Loucy (cell line): ENCODE data around the gene NUMB.

ENCODE experiments used
- H2AFZ ChIP-seq: fragments of 200-600 bp; sonication (generic); 2 replicates; pipeline ENCODE4 v1.6.0; 2016; ENCODE audit warnings: antibody characterized with exemption, mild to moderate bottlenecking, low read length, moderate library complexity
- H3F3A ChIP-seq: fragments of 200-600 bp; 2 replicates; pipeline ENCODE4 v1.6.0; 2016; ENCODE audit warnings: antibody characterized with exemption, low read depth, mild to moderate bottlenecking
- H3K27me3 ChIP-seq: fragments of 200-600 bp; sonication (generic); 2 replicates; pipeline ENCODE4 v1.6.1; 2014; ENCODE audit warnings: low read length, mild to moderate bottlenecking; ENCODE audit not compliant: insufficient read depth, poor library complexity, severe bottlenecking
- H3K36me3 ChIP-seq: fragments of 200-600 bp; sonication (generic); 2 replicates; pipeline ENCODE4 v1.6.1; 2016; ENCODE audit warnings: low read length; ENCODE audit not compliant: insufficient read depth
- H3K4me1 ChIP-seq: fragments of 200-600 bp; sonication (generic); 2 replicates; pipeline ENCODE4 v1.5.1; 2014; ENCODE audit warnings: low read length, mild to moderate bottlenecking; ENCODE audit not compliant: insufficient read depth, poor library complexity, severe bottlenecking
- H3K4me2 ChIP-seq: fragments of 200-600 bp; sonication (generic); 2 replicates; pipeline ENCODE4 v1.6.0; 2014; ENCODE audit warnings: antibody characterized with exemption, low read length, low read depth, mild to moderate bottlenecking; ENCODE audit not compliant: poor library complexity, severe bottlenecking
- H3K4me3 ChIP-seq: fragments of 200-600 bp; sonication (generic); 2 replicates; pipeline ENCODE4 v1.5.1; 2014; ENCODE audit warnings: low read length, mild to moderate bottlenecking, mixed read lengths; ENCODE audit not compliant: poor library complexity, severe bottlenecking
- H3K79me2 ChIP-seq: fragments of 200-600 bp; sonication (generic); 2 replicates; pipeline ENCODE4 v1.6.1; 2014; ENCODE audit warnings: low read length; ENCODE audit not compliant: insufficient read depth
- H3K9ac ChIP-seq: fragments of 200-600 bp; sonication (generic); 2 replicates; pipeline ENCODE4 v1.6.0; 2014; ENCODE audit warnings: mild to moderate bottlenecking, low read depth, low read length, moderate library complexity; ENCODE audit not compliant: poor library complexity, severe bottlenecking
- H3K9me2 ChIP-seq: fragments of 200-600 bp; sonication (generic); replicated peaks from 2 replicates; pipeline ENCODE4 v1.6.1; 2016; ENCODE audit warnings: low read depth, low read length, mixed read lengths
- H3K9me3 ChIP-seq: fragments of 200-600 bp; sonication (generic); 2 replicates; pipeline ENCODE4 v1.6.1; 2014; ENCODE audit warnings: mild to moderate bottlenecking, antibody characterized with exemption, low read length, low read depth; ENCODE audit not compliant: insufficient read depth
- H4K20me1 ChIP-seq: fragments of 200-600 bp; sonication (generic); 2 replicates; pipeline ENCODE4 v1.6.0; 2014; ENCODE audit warnings: antibody characterized with exemption, low read length, mild to moderate bottlenecking; ENCODE audit not compliant: insufficient read depth, poor library complexity, severe bottlenecking
- EZH2phosphoT487 ChIP-seq: fragments of 200-600 bp; IDR thresholded peaks from 2 replicates; pipeline ENCODE4 v1.6.1; 2018; ENCODE audit warnings: antibody characterized with exemption, mild to moderate bottlenecking, moderate library complexity, borderline replicate concordance
- TF ChIP-seq, protein P1 (sequence below): fragments of 200-600 bp; sonication (generic); conservative IDR thresholded peaks from 2 replicates; pipeline ENCODE4 v1.5.1; 2014; ENCODE audit warnings: mild to moderate bottlenecking, antibody characterized with exemption, low read length

NUMB gene

DNA sequence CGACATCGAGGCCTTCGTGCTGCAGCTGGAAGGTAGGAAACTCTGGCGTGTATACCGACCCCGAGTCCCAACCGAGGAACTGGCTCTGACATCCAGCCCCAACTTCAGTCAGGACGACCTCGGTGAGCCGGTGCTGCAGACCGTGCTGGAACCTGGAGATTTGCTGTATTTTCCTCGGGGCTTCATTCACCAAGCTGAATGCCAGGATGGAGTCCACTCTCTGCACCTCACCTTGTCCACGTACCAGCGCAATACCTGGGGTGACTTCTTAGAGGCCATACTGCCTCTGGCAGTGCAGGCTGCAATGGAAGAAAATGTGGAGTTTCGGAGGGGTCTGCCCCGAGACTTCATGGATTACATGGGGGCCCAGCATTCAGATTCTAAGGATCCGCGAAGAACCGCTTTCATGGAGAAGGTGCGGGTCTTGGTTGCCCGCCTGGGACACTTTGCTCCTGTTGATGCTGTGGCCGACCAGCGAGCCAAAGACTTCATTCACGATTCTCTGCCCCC lies 33.8 kb upstream of the NUMB start:
- H3K9ac ChIP-seq, result peak overlapping the region; percentile 84
- no peak overlapping the region for H2AFZ ChIP-seq
- peak overlapping the region; percentile 98 for H3K4me2 ChIP-seq

DNA sequence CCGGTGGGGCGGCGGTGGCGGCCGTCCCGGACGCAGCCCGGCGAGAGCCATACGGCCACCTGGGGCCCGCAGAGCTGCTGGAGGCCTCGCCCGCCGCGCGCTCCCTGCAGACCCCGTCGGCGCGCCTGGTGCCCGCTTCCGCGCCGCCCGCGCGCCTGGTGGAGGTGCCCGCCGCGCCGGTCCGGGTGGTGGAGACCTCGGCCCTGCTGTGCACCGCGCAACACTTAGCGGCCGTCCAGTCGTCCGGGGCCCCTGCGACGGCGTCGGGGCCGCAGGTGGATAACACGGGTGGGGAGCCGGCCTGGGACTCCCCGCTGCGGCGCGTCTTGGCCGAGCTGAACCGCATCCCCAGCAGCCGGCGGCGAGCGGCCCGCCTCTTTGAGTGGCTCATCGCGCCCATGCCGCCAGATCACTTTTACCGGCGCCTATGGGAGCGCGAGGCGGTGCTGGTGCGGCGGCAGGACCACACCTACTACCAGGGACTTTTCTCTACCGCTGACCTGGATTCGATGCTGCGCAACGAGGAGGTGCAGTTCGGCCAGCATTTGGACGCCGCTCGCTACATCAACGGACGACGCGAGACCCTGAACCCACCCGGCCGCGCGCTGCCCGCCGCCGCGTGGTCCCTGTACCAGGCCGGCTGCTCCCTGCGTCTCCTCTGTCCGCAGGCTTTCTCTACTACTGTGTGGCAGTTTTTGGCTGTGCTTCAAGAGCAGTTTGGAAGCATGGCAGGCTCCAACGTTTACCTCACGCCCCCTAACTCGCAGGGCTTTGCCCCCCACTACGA lies 33.1 kb upstream of the NUMB start:
- Histone ChIP-seq H3K4me1 (peaks cover 24% of the 10 kb centered on the region), H3K4me2 (peak overlapping the region; percentile 98), H3K9ac (peak overlapping the region; percentile 84), H3K9me3 (no peaks in the 10 kb centered on the region), H3K27me3 (no peaks in the 10 kb centered on the region), H3K79me2 (peaks cover 41% of the 10 kb centered on the region), H3K9me2 (no peaks in the 10 kb centered on the region), H3F3A (no peaks in the 10 kb centered on the region), H4K20me1 (peaks cover 38% of the 10 kb centered on the region), H3K36me3 (no peaks in the 10 kb centered on the region), H3K4me3 (peak overlapping the region; percentile 97), H2AFZ (peak overlapping the region; percentile 97)
- TF ChIP-seq EZH2phosphoT487, result no peak
- TF ChIP-seq, protein P1, sequence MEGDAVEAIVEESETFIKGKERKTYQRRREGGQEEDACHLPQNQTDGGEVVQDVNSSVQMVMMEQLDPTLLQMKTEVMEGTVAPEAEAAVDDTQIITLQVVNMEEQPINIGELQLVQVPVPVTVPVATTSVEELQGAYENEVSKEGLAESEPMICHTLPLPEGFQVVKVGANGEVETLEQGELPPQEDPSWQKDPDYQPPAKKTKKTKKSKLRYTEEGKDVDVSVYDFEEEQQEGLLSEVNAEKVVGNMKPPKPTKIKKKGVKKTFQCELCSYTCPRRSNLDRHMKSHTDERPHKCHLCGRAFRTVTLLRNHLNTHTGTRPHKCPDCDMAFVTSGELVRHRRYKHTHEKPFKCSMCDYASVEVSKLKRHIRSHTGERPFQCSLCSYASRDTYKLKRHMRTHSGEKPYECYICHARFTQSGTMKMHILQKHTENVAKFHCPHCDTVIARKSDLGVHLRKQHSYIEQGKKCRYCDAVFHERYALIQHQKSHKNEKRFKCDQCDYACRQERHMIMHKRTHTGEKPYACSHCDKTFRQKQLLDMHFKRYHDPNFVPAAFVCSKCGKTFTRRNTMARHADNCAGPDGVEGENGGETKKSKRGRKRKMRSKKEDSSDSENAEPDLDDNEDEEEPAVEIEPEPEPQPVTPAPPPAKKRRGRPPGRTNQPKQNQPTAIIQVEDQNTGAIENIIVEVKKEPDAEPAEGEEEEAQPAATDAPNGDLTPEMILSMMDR, result no peak

More for the DNA sequence above, 33.8 kb upstream of the NUMB start:
- TF ChIP-seq, protein P1, result no peak
- no peak for TF ChIP-seq EZH2phosphoT487
- Histone ChIP-seq H3K4me1 (peaks cover 24% of the 10 kb centered on the region), H3K9me2 (no peaks in the 10 kb centered on the region), H3F3A (no peaks in the 10 kb centered on the region), H4K20me1 (peaks cover 38% of the 10 kb centered on the region), H3K9me3 (no peaks in the 10 kb centered on the region), H3K36me3 (no peaks in the 10 kb centered on the region), H3K27me3 (no peaks in the 10 kb centered on the region), H3K79me2 (peaks cover 41% of the 10 kb centered on the region), H3K4me3 (peak overlapping the region; percentile 97)

DNA sequence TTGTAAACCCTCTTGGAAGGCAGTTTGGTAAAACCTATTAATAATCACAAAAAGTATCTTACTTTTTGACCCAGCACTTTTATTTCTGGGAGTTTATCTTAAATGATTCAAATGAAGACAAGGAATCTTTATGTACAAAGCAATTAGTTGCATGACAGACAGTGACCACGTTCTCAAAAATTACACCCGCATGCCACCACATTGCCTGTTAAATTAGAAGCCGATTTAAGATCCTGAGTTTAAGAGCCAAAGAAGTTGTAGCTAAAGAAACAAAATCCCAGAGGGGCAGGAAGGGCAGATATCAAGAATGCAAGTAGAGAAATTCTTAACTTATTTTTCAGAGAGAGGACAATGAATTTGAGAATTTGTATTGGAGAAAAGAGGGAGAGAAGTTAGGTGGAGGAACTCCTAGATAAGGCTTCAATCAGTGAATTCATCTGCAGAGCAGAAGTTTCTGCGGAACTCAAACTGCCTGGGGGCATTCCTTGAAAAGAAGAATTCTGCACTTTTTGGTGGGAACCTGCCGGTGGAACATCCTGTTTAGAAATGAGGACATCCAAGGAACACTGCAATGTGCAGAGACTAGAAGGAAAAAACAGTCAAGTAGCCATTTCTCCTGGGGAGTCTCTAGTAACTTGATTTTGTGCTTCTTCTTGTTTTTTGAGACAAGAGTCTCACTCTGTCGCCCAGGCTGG lies 31.3 kb upstream of the NUMB start:
- Histone ChIP-seq H3K4me2 (no peak overlapping the region), H4K20me1 (peaks cover 33% of the 10 kb centered on the region), H3F3A (no peaks in the 10 kb centered on the region), H3K4me3 (no peak overlapping the region), H3K36me3 (no peaks in the 10 kb centered on the region), H3K27me3 (no peaks in the 10 kb centered on the region), H3K9ac (no peak overlapping the region), H3K9me3 (no peaks in the 10 kb centered on the region), H2AFZ (0 out of 2 replicates have a peak overlapping the region, but pooled peaks have one; percentile 1), H3K79me2 (peaks cover 38% of the 10 kb centered on the region), H3K4me1 (peaks cover 24% of the 10 kb centered on the region), H3K9me2 (no peaks in the 10 kb centered on the region)
- no peak for TF ChIP-seq EZH2phosphoT487
- TF ChIP-seq, protein P1, result no peak
